HG03354 (cell line): Measurements from ENCODE around the gene TNFRSF8.
"Not testable (repeated sequence)": the region's sequence is repeated elsewhere in the genome, so short reads cannot be mapped to it uniquely, and the experiment has no call there.

Experiments used
- ATAC-seq: cut with Tn5 transposase; IDR thresholded peaks from one replicate; pipeline ENCODE4 v1.9.1; 2021; ENCODE audit warnings: mild to moderate bottlenecking; ENCODE audit not compliant: unreplicated experiment, poor library complexity, severe bottlenecking

TNFRSF8 gene

GRCh38 chr1:12063141-12064072 is at the start of gene TNFRSF8:
TNFRSF8 (plus strand) TSS chr1:12063303; CDS start chr1:12063599, 296 bp downstream.
- no peak for ATAC-seq

GRCh38 chr1:12014141-12014991 is 48.7 kb upstream of the TNFRSF8 start:
- no peak for ATAC-seq

- ATAC-seq = no peak
These were observed 48.1 kb upstream of the TNFRSF8 start for GRCh38 chr1:12015001-12015491.

GRCh38 chr1:12015499-12015898 is 47.6 kb upstream of the TNFRSF8 start:
- no peak for ATAC-seq

- no peak for ATAC-seq
These were observed 46.9 kb upstream of the TNFRSF8 start for GRCh38 chr1:12016182-12016581.

GRCh38 chr1:12019858-12020509 is 43.1 kb upstream of the TNFRSF8 start:
- peak; percentile 4 for ATAC-seq

GRCh38 chr1:12021616-12022015 is 41.5 kb upstream of the TNFRSF8 start:
- no peak for ATAC-seq

GRCh38 chr1:12022036-12022435 is 41.1 kb upstream of the TNFRSF8 start:
- ATAC-seq = no peak

- no peak for ATAC-seq
These were observed 36.5 kb upstream of the TNFRSF8 start for GRCh38 chr1:12026586-12026985.

- ATAC-seq = no peak
These were observed 34.9 kb upstream of the TNFRSF8 start for GRCh38 chr1:12028248-12028647.

GRCh38 chr1:12028957-12029511 is 34.1 kb upstream of the TNFRSF8 start:
- ATAC-seq = no peak

- ATAC-seq = no peak
These were observed 33.3 kb upstream of the TNFRSF8 start for GRCh38 chr1:12029720-12030339.

- ATAC-seq = no peak
These were observed 31.8 kb upstream of the TNFRSF8 start for GRCh38 chr1:12031039-12031980.

GRCh38 chr1:12032161-12032621 is 30.9 kb upstream of the TNFRSF8 start:
- no peak for ATAC-seq

GRCh38 chr1:12033441-12033840 is 29.7 kb upstream of the TNFRSF8 start:
- ATAC-seq = not testable (repeated sequence)

- ATAC-seq = no peak
These were observed 28.7 kb upstream of the TNFRSF8 start for GRCh38 chr1:12034381-12034801.

- ATAC-seq = no peak
These were observed 27.8 kb upstream of the TNFRSF8 start for GRCh38 chr1:12035312-12035711.
